HEK293T (cell line): ENCODE measurements around the gene SPATA1.

Source experiments
- BHLHE40 ChIP-seq: fragments of 450-650 bp; IDR thresholded peaks from 2 replicates; pipeline ENCODE4 v1.6.1; 2016; ENCODE audit warnings: mild to moderate bottlenecking, moderate library complexity, borderline replicate concordance
- ELF4 ChIP-seq: fragments of 450-650 bp; IDR thresholded peaks from 2 replicates; pipeline ENCODE4 v1.6.1; 2017; ENCODE audit warnings: antibody characterized with exemption
- FOXK2 ChIP-seq: fragments of 450-650 bp; IDR thresholded peaks from 2 replicates; pipeline ENCODE4 v1.6.1; 2016; ENCODE audit warnings: mild to moderate bottlenecking
- L3MBTL2 ChIP-seq: fragments of 450-650 bp; conservative IDR thresholded peaks from 2 replicates; pipeline ENCODE4 v1.6.1; 2016; ENCODE audit warnings: mild to moderate bottlenecking
- LEF1 ChIP-seq: fragments of 450-650 bp; IDR thresholded peaks from 2 replicates; pipeline ENCODE4 v1.6.1; 2017; ENCODE audit warnings: mild to moderate bottlenecking, borderline replicate concordance
- SP1 ChIP-seq: fragments of 450-650 bp; IDR thresholded peaks from 2 replicates; pipeline ENCODE4 v1.6.1; 2017
- TARDBP ChIP-seq: fragments of 450-650 bp; IDR thresholded peaks from 2 replicates; pipeline ENCODE4 v1.6.1; 2016

DNA sequence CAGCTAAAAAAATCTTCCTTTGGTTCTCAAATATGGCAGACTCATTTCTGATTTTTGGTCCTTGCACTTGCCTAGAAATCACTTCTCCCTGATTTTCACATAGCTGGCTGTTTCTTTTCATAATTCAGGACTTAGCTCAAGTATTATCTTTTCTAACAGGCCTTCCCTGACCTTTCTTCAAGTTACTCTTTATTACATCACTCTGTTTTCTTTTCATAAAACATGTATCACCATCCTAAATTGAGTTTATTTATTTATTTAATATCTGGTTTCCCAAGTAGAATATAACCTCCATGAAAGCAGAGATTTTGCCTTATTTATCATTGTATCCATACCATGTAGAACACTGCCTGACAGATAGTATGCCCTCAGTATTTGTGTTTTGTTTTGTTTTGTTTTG lies 18.4 kb downstream of the SPATA1 start:
- TF ChIP-seq SP1 (no peak), FOXK2 (no peak), BHLHE40 (no peak), L3MBTL2 (no peak), ELF4 (no peak), TARDBP (no peak), LEF1 (no peak)
